Endothelial cell of umbilical vein (primary cell): ENCODE measurements around the gene JPH3. TPM values are rescaled to one million over a fixed set of nuclear protein-coding genes. Genes with fewer than 3 reads are reported as not detected.

Source experiments
- BruUV-seq: library from RNA; stranded (reverse); fragments of 400-500 nt; replicated peaks from 2 replicates; lab custom pipeline; 2021; lab: Mats Ljungman, UMichigan
- CTCF ChIA-PET: fragments of 300-600, 350-600 bp; sonication (Branson Sonifier 250); formaldehyde crosslinking; loops from one replicate; lab custom pipeline; 2021; ENCODE audit warnings: antibody characterized with exemption, inconsistent platforms; lab: Charles Lee
- POLR2A ChIA-PET: fragments of 300-600, 350-600 bp; sonication (Branson Sonifier 250); formaldehyde crosslinking; loops from one replicate; lab custom pipeline; 2021; ENCODE audit warnings: antibody characterized with exemption, inconsistent platforms; lab: Charles Lee
- DNase-seq: peaks from one replicate; pipeline ENCODE4 v3.0.0-alpha.2; 2011; ENCODE audit warnings: low read depth, low spot score
- FAIRE-seq: peaks from 2 replicates; lab custom pipeline; 2011; peaks lifted over from hg19 to GRCh38; lab: Jason Lieb, UNC
- H2AFZ ChIP-seq: 2 replicates; pipeline ENCODE4 v1.6.0; 2012; ENCODE audit warnings: low read depth, low read length, control low read depth, inconsistent platforms
- H3K27ac ChIP-seq: 2 replicates; pipeline ENCODE4 v1.5.1; 2011; ENCODE audit warnings: low read depth, mild to moderate bottlenecking, control low read depth, low read length, moderate library complexity; ENCODE audit not compliant: insufficient read depth
- H3K27me3 ChIP-seq, 2 experiments: 2 replicates each; pipeline versions ENCODE4 v1.6.0 to v1.6.1; 2011; ENCODE audit warnings: low read length in 2 of 2, mixed read lengths in 1 of 2; ENCODE audit not compliant: control insufficient read depth in 2 of 2, insufficient read depth in 2 of 2
- H3K36me3 ChIP-seq, 2 experiments: 2 replicates in 1 of 2; 3 replicates in 1 of 2; pipeline ENCODE4 v1.5.1; 2011; ENCODE audit warnings: low read length in 2 of 2, mild to moderate bottlenecking in 1 of 2, moderate library complexity in 1 of 2; ENCODE audit not compliant: control insufficient read depth in 2 of 2, insufficient read depth in 2 of 2; ENCODE audit errors: extremely low read depth in 1 of 2
- H3K4me1 ChIP-seq: 3 replicates; pipeline ENCODE4 v1.5.1; 2011; ENCODE audit warnings: mild to moderate bottlenecking, low read length; ENCODE audit not compliant: control insufficient read depth, insufficient read depth; ENCODE audit errors: extremely low read depth
- H3K4me2 ChIP-seq: 2 replicates; pipeline ENCODE4 v1.6.1; 2011; ENCODE audit warnings: low read length, control low read depth, mixed read lengths; ENCODE audit not compliant: insufficient read depth
- H3K4me3 ChIP-seq, 3 experiments: fragments of 200-600 bp in 1 of 3; sonication (generic), shearing (Covaris generic) in 1 of 3; replicated peaks in 1 of 3; 2 replicates each; pipeline ENCODE4 v1.5.1; 2011 to 2016; ENCODE audit warnings: control low read depth in 3 of 3, low read length in 3 of 3, mild to moderate bottlenecking in 2 of 3, inconsistent platforms in 1 of 3, low read depth in 1 of 3, moderate library complexity in 1 of 3; ENCODE audit not compliant: insufficient read depth in 1 of 3
- H3K79me2 ChIP-seq: 2 replicates; pipeline ENCODE4 v1.6.0; 2012; ENCODE audit warnings: low read length, inconsistent platforms; ENCODE audit not compliant: control insufficient read depth, insufficient read depth
- H3K9ac ChIP-seq: replicated peaks from 2 replicates; pipeline ENCODE3; 2011; ENCODE audit warnings: low read length, control low read depth; ENCODE audit not compliant: insufficient read depth; ENCODE audit errors: extremely low read depth
- H3K9me1 ChIP-seq: replicated peaks from 3 replicates; pipeline ENCODE4 v1.6.0; 2011; ENCODE audit warnings: mild to moderate bottlenecking, low read length; ENCODE audit not compliant: control insufficient read depth, insufficient read depth; ENCODE audit errors: extremely low read depth
- H3K9me3 ChIP-seq: replicated peaks from 2 replicates; pipeline ENCODE4 v1.5.1; 2012; ENCODE audit warnings: low read length, inconsistent platforms; ENCODE audit not compliant: control insufficient read depth, insufficient read depth
- H4K20me1 ChIP-seq: replicated peaks from 2 replicates; pipeline ENCODE3; 2011; ENCODE audit warnings: mild to moderate bottlenecking, low read length; ENCODE audit not compliant: control insufficient read depth, insufficient read depth; ENCODE audit errors: extremely low read depth
- EZH2 ChIP-seq: IDR thresholded peaks from 2 replicates; pipeline ENCODE4 v1.6.1; 2012; ENCODE audit warnings: borderline replicate concordance, low read depth, mild to moderate bottlenecking, moderate library complexity, low read length, inconsistent platforms; ENCODE audit not compliant: severe bottlenecking
- FOS ChIP-seq: IDR thresholded peaks from 2 replicates; pipeline ENCODE4 v1.6.1; 2011; ENCODE audit warnings: mild to moderate bottlenecking, low read length, moderate library complexity, borderline replicate concordance; ENCODE audit not compliant: insufficient read depth
- GATA2 ChIP-seq: IDR thresholded peaks from 2 replicates; pipeline ENCODE4 v1.7.0; 2011; ENCODE audit warnings: low read depth, mild to moderate bottlenecking, moderate library complexity, mixed read lengths, low read length; ENCODE audit not compliant: insufficient read length, insufficient read depth
- JUN ChIP-seq: IDR thresholded peaks from 2 replicates; pipeline ENCODE4 v1.6.1; 2011; ENCODE audit warnings: borderline replicate concordance, low read depth; ENCODE audit not compliant: insufficient read length, insufficient read depth
- MYC ChIP-seq: IDR thresholded peaks from one replicate; pipeline ENCODE4 v1.6.1; 2011; ENCODE audit warnings: mild to moderate bottlenecking, low read depth, low read length
- POLR2A ChIP-seq: IDR thresholded peaks from 2 replicates; pipeline ENCODE4 v1.6.1; 2012; ENCODE audit warnings: low read depth, mild to moderate bottlenecking, control low read depth, low read length
- POLR2AphosphoS5 ChIP-seq: IDR thresholded peaks from 2 replicates; pipeline ENCODE4 v1.6.1; 2012; ENCODE audit warnings: low read depth, mild to moderate bottlenecking, control low read depth, low read length, moderate library complexity; ENCODE audit not compliant: insufficient read depth
- dilution Hi-C: fragments of 300-500 bp; cut with MboI; formaldehyde crosslinking; loops from one replicate; pipeline ENCODE4 v1.15.0; 2019; ENCODE audit warnings: low sequenced_read_pairs; ENCODE audit not compliant: extremely low pct_ligation_motif_present
- intact Hi-C: fragments of 100-400 bp; cut with micrococcal nuclease; formaldehyde crosslinking; loops from one replicate; pipeline ENCODE4 v1.10.0; 2022
- polyA plus RNA-seq, 4 experiments: library from polyadenylated mRNA; depleted of rRNA in 3 of 4; stranded (reverse) in 3 of 4; unstranded in 1 of 4; fragments of >200 nt; gene quantifications; 2 replicates each; pipeline versions ENCODE4 v1.2.1 to v1.2.3, GENCODE V29; 2011 to 2012; ENCODE audit warnings: missing spikeins in 1 of 4
- total RNA-seq: library from RNA; stranded (reverse); gene quantifications from 2 replicates; pipeline ENCODE4 v1.2.3, GENCODE V29; 2021
- TF ChIP-seq, protein P1 (sequence below): IDR thresholded peaks from 2 replicates; pipeline ENCODE4 v1.6.1; 2011; ENCODE audit not compliant: insufficient read depth, insufficient read length
- TF ChIP-seq, protein P2 (sequence below), 2 donors: IDR thresholded peaks; 1 replicate in 1 of 2; 2 replicates in 1 of 2; pipeline ENCODE4 v1.5.1; 2011; ENCODE audit warnings: low read length in 2 of 2, mild to moderate bottlenecking in 2 of 2, moderate library complexity in 2 of 2, control low read depth in 1 of 2, inconsistent platforms in 1 of 2, low read depth in 1 of 2; ENCODE audit not compliant: insufficient read depth in 1 of 2; ENCODE audit errors: extremely low read depth in 1 of 2

JPH3 gene
- total and polyA plus RNA-seq, 2 donors (not counting 3 experiments of a cell fraction or from before 2014, with no cell fraction given) = 0.22 to 0.30 TPM

DNA sequence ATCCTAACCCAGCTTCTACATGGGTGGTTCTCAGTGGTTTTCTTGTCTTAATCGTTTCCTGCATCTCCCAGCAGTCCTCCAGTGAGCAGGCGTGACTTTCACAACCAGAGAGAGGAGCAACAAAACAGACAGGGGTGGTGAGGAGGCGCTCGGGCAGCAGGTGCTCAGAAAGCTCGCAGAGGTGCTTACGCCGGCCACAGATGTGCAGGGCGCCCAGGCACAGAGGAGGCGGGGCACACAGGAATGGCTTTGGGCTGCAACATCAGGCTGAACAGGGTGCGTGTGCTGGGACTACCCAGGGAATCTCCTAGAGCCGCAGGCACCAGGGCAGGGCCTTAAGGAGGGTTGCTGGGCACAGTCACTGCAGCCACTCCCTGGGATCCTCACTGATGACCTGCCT lies 130.9 kb downstream of the JPH3 start:
- intact Hi-C loops = no loop called here
- TF ChIP-seq GATA2 (no peak), MYC (no peak), EZH2 (no peak), FOS (no peak), JUN (no peak), POLR2AphosphoS5 (no peak), POLR2A (no peak)
- TF ChIP-seq, protein P1, sequence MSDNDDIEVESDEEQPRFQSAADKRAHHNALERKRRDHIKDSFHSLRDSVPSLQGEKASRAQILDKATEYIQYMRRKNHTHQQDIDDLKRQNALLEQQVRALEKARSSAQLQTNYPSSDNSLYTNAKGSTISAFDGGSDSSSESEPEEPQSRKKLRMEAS = no peak
- TF ChIP-seq, protein P2, sequence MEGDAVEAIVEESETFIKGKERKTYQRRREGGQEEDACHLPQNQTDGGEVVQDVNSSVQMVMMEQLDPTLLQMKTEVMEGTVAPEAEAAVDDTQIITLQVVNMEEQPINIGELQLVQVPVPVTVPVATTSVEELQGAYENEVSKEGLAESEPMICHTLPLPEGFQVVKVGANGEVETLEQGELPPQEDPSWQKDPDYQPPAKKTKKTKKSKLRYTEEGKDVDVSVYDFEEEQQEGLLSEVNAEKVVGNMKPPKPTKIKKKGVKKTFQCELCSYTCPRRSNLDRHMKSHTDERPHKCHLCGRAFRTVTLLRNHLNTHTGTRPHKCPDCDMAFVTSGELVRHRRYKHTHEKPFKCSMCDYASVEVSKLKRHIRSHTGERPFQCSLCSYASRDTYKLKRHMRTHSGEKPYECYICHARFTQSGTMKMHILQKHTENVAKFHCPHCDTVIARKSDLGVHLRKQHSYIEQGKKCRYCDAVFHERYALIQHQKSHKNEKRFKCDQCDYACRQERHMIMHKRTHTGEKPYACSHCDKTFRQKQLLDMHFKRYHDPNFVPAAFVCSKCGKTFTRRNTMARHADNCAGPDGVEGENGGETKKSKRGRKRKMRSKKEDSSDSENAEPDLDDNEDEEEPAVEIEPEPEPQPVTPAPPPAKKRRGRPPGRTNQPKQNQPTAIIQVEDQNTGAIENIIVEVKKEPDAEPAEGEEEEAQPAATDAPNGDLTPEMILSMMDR (IDR thresholded peaks at IDR 0.05; ENCODE audit: extremely low read depth in 1 of 2, insufficient read depth in 1 of 2, low read depth in 1 of 2, low read length in 2 of 2) = no peak
- no peaks in the 10 kb centered on the region for H3K79me2 ChIP-seq
- dilution Hi-C loops = no loop called here
- no peaks in the 10 kb centered on the region for H3K4me1 ChIP-seq
- FAIRE-seq (no peak), DNase-seq (no peak)
- H3K27me3 ChIP-seq = no peaks in the 10 kb centered on the region
- H3K9ac ChIP-seq = no peak overlapping the region
- H3K4me2 ChIP-seq = no peak overlapping the region
- no peak overlapping the region for H3K27ac ChIP-seq
- peaks cover 6 to 9% of the 10 kb centered on the region in 2 experiments for H3K36me3 ChIP-seq
- CTCF ChIA-PET = no interaction called here
- no TSS peak for BruUV-seq
- no peaks in the 10 kb centered on the region for H4K20me1 ChIP-seq
- H2AFZ ChIP-seq = no peak overlapping the region
- no peaks in the 10 kb centered on the region for H3K9me3 ChIP-seq
- H3K4me3 ChIP-seq = no peak overlapping the region
- POLR2A ChIA-PET = no interaction called here
- no peaks in the 10 kb centered on the region for H3K9me1 ChIP-seq
